GM15510 (cell line): ENCODE data around the gene KIAA0930.

Source experiments
- POLR2A ChIP-seq: IDR thresholded peaks from 3 replicates; pipeline ENCODE4 v1.6.1; 2011; ENCODE audit warnings: borderline replicate concordance; ENCODE audit not compliant: insufficient read length; ENCODE audit errors: extremely low read depth

The KIAA0930 gene

DNA sequence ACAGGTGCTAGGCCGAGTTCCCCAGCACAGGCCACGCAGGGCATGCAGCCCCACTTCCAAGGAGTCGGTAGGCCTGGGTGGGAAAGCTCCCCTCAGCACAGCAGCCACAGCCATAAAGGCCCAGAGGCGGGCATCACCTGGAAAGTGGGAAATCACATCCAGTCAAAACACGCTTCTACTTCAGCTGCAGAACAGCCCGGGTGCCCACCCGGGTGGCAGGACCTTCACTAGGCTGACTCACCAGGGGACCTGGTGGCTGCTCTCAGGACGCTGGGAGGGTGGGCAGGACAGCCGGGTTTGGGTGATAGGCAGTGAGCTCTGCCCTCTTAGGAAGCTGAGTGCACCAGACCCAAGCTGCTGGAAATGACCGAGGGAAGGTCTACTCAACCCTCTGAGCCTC is 7.3 kb downstream of the KIAA0930 start:
- no peak for TF ChIP-seq POLR2A

GRCh38 chr22:45231293-45231692 is 9.4 kb downstream of the KIAA0930 start:
- no peak for TF ChIP-seq POLR2A

DNA sequence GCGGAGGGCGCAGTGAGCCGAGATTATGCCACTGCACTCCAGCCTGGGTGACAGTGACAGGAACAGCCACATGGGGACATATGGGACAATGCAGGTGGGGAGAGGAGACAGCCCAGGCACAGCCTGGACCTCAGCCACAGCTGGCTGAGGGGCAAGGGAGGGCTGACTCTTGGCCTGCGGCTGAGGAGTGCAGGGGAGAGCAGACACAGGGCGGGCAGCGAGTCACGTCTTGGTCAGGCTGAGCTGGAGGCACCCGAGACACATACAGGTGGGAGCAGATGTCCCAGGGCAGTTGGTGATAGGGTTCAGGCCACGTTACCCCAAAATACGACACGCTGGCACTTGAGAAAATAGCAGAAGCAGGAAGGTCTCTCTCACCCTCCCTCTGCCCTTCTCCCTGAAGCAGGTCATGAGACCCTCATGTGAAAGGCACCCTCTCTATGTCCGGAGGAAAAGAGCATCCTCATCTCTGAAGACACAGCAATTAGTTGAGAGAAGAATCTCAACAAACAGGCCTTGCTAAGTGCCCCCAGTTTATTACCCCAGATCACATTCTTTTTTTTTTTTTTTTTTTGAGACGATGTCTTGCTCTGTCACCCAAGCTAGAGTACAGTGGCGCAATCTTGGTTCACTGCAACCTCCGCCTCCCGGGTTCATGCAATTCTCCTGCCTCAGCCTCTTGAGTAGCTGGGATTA is 10.5 kb downstream of the KIAA0930 start:
- TF ChIP-seq POLR2A, result no peak

- TF ChIP-seq POLR2A, result no peak
Measured at GRCh38 chr22:45229181-45229580, 11.5 kb downstream of the KIAA0930 start.

- TF ChIP-seq POLR2A, result no peak
Measured at GRCh38 chr22:45228401-45228754, 12.3 kb downstream of the KIAA0930 start.

DNA sequence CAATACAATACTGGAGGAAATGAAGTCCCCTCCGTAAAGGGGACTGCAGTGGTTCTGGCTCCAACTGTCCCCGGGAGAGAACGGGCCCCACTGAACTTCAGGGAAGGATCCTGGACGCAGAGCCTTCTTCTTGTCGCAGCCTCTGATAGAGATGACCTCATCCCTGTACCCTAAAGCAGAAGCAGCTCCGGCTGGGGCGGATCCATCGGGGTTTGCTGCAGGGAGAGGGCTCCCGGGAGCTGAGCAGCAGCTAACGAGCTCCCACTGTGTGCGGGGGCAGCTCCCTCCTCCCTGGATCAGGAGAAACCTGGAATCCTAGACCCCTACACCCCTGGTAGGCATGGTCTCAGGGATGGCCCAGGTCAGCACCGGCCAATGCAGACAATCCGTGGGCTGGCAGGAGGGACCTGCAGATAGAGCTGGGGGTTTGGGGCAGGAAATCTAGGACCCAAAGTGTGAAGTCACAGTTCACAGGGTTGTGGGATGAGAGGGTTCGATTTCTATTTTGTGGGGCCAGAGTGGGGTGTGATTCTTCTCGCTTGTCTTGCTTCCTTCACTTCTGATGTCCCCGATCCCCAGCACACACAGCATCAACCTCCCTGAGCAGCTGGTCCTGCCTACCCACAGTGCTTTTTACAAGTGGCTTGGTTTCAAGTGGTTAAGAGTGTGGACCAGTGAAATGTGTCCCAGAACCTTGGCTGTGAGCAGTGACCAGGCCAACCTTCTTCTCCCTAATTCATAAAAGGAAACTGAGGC is 12.9 kb downstream of the KIAA0930 start:
- no peak for TF ChIP-seq POLR2A

DNA sequence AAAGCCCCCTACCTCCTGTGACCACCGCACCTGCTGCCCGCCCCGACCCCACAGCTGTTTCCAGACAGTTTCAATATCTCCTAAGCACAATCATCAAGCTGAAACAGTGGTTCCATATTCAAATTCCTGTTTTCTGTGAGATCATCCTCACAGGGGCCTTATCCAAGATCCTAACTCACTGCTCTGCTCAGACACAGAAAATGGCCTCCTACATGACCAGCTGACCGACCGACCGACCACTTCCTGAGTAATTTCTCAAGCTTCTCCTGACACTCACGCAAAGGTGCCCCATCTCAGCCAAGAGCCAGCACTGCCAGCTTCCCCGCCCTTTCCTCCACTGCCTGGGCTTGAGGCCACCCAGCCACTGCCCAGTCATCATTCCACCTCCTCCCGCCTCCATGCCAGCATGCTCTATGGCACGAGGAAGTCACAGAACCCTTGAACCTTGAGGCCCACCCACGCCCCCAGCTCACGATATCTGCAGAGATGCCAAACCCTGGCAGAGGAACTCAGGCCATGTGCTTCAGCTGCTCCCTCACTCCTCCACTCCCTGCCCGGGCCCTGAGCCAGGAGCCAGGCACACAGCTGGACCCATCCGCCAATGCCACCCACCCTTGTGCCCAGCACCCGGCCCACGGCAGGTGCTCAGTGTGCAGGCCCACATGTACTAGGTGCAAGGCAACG is 14.0 kb downstream of the KIAA0930 start:
- no peak for TF ChIP-seq POLR2A

DNA sequence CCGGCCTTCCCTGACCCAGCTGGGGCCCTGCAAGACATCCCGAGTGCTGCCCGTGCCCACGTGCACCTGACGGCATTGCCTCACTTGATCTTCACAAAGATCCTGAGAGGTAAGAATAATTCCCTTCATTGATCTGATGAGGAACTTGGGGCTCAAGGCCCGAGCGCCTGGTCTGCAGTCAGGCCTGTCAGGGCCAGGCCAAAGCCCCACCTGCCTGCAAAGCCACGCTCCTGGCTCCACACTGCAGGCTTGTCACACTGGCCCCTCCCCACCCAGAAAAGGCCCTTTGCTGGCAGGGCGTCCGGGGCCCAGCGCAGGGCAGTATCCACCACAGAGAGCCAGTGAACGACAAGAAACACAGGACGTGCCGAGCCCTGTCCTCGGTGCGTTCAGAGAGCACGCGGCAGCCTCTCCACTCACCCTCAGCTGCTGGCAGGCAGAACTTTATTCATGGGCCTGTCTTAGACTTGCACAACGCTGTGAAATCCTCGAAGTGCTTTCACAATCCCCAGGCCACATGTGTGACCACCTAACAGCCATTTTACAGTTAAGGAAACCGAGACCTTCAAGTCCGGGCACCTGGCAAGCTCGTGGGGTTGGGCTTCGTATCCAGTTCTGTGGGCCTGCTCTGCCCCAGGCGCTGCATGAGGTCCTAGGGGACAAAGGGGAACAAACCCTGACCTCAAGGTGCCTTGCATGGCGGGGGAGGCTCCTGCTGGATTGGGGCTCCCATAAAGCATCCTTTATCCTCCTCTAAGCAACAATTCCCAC is 14.8 kb downstream of the KIAA0930 start:
- no peak for TF ChIP-seq POLR2A

GRCh38 chr22:45224988-45225731 is 15.5 kb downstream of the KIAA0930 start:
- TF ChIP-seq POLR2A, result no peak

DNA sequence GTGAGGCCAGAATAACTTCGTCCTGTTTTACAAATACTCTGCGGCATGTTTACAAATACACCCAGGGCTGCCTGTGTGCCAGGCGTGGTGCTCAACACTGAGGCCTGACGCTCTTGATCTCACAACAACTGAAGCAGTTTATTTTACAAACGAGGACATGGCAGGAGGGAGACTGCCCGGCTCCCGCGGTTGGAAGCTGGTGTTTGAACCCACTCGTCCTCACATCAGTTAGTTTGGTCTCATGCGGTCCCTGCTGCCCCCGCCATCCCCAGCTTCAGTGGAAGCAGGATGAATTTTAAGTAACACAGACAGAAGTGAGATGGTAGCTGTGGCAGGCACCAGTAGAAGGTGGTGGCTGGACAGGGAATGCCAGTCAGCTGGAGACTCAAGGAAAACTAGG is 16.4 kb downstream of the KIAA0930 start:
- no peak for TF ChIP-seq POLR2A

DNA sequence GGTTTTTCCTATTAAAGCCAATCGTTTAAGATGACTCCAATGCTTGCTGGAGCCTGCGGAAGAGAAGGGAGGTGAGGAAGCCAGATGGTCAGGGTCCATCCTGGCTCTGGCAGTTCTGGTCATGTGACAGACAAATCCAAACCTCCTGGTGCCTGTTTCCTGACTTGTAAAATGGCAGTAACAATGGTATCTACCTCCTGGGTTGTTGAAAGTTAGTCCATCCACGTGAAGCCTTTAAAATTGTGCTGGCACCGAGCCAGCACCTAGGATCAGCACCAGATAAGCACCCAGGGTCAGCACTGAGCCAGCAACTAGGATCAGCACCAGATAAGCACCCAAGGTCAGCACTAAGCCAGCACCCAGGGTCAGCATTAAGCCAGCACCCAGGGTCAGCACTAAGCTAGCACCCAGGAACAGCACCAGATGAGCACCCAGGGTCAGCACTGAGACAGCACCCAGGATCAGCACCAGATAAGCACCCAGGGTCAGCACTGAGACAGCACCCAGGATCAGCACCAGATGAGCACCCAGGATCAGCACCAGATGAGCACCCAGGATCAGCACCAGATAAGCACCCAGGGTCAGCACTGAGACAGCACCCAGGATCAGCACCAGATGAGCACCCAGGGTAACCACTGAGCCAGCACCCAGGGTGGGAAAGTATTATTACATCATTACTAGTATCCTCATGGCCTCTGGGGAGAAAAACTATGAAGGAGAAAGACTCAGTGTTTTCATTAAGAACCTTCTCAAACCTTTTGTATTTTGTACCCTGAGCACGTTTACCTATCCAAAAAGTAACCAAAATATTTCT is 17.2 kb downstream of the KIAA0930 start:
- TF ChIP-seq POLR2A, result no peak

GRCh38 chr22:45221201-45221600 is 19.5 kb downstream of the KIAA0930 start:
- no peak for TF ChIP-seq POLR2A

DNA sequence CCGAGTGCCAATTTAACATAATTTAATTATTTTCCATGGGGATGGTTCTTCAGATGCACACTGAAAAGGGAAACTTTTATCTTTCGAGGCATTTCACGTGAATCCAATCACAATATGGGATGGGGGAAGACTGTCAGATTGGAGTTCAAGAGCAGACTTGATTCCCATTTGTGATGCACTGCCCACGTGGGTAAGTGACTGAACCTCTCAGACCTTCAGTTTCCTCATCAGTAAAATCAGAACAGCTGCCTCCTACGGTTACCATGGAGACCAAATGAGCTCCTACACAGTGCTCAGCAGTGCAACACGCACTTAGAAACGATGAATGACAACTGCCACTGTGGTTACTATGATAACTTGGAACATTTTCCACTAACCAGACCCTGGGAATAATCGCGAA is 21.7 kb downstream of the KIAA0930 start:
- no peak for TF ChIP-seq POLR2A
